Measurements from ENCODE around the gene SGPL1. TPM values are rescaled to one million over a fixed set of nuclear protein-coding genes. Genes with fewer than 3 reads are reported as not detected.

SGPL1 gene
- total RNA-seq, 1 experiment from 2014 or later = 69.4 TPM

DNA sequence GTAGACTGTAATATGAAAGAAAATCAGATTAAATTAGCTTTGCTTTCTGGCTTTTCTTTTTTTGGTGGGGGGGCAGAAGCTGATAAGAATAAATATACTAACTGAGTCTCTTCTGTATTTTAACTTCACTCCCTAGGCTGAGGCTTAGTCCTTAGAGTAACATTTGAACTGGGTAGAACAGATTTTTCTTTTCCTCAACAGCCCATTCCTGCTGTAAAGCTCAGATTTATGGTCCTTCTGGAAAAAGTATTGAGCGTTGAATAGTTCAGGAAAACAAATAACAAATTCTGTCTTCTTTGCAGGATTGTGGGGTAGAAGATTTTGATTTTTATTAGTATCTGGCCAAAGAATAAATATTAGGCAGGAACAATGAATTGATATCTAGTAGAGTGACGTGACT is 17.9 kb downstream of the SGPL1 start (continued):
- TF ChIP-seq, protein P1, sequence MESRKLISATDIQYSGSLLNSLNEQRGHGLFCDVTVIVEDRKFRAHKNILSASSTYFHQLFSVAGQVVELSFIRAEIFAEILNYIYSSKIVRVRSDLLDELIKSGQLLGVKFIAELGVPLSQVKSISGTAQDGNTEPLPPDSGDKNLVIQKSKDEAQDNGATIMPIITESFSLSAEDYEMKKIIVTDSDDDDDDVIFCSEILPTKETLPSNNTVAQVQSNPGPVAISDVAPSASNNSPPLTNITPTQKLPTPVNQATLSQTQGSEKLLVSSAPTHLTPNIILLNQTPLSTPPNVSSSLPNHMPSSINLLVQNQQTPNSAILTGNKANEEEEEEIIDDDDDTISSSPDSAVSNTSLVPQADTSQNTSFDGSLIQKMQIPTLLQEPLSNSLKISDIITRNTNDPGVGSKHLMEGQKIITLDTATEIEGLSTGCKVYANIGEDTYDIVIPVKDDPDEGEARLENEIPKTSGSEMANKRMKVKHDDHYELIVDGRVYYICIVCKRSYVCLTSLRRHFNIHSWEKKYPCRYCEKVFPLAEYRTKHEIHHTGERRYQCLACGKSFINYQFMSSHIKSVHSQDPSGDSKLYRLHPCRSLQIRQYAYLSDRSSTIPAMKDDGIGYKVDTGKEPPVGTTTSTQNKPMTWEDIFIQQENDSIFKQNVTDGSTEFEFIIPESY (IDR thresholded peaks at IDR 0.05; ENCODE audit: extremely low read depth, insufficient replicate concordance, low read length) = no peak
- TF ChIP-seq SP1 (IDR thresholded peaks at IDR 0.05; ENCODE audit: low read depth) = no peak

DNA sequence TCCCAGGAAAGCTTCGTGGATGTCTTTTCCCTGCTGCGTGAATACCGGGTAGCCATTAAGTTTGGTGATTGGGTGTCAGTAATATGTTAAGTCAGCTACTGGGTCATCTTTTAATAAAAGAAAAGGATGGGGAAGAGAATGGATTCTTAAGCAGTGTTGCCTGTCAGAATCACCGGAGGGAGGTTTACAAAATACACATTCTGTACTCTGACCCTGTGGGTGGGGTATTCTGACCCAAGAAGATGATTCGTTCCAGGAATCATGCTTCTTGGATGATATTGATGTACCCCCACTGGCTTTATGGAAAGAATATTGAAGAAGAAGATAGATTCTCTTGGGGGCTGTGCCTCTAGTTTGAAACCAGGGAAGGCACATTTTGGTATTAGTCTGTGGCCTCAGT is 18.3 kb downstream of the SGPL1 start:
- Histone ChIP-seq H3K27me3 (ENCODE audit: insufficient read depth, low read length) (no peaks in the 10 kb centered on the region), H3K79me2 (ENCODE audit: insufficient read depth, low read length) (peaks cover 69% of the 10 kb centered on the region), H4K20me1 (ENCODE audit: insufficient read depth) (peaks cover 5% of the 10 kb centered on the region; the same call in 1 of the 2 replicates), H3K4me2 (ENCODE audit: low read length) (no peak overlapping the region), H3K9me2 (ENCODE audit: insufficient read depth) (no peaks in the 10 kb centered on the region), H3K9ac (ENCODE audit: low read length) (no peak overlapping the region), H3K27ac (ENCODE audit: low read depth, low read length) (no peak overlapping the region), H3K4me1 (ENCODE audit: control insufficient read depth in 1 of 2, insufficient read depth in 2 of 2, low read length in 2 of 2) (peaks cover 0 to 23% of the 10 kb centered on the region in 2 experiments; a peak in 2 of 4 replicates), H3K36me3 (ENCODE audit: control insufficient read depth in 1 of 2, insufficient read depth in 2 of 2, low read length in 2 of 2) (peaks cover 0 to 12% of the 10 kb centered on the region in 2 experiments; a peak in 3 of 4 replicates), H3K4me3 (replicated peaks in 1 of 2; ENCODE audit: low read depth in 1 of 2, low read length in 2 of 2) (no peak overlapping the region), H3K9me3 (ENCODE audit: control insufficient read depth in 1 of 2, insufficient read depth in 1 of 2, low read depth in 1 of 2, low read length in 2 of 2) (no peaks in the 10 kb centered on the region), H2AFZ (ENCODE audit: low read depth, low read length, poor library complexity, severe bottlenecking) (no peak overlapping the region)
- TF ChIP-seq, protein P2, sequence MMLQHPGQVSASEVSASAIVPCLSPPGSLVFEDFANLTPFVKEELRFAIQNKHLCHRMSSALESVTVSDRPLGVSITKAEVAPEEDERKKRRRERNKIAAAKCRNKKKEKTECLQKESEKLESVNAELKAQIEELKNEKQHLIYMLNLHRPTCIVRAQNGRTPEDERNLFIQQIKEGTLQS (IDR thresholded peaks at IDR 0.05) = no peak
- TF ChIP-seq SIN3A (IDR thresholded peaks at IDR 0.05; ENCODE audit: low read depth) = no peak
- TF ChIP-seq EZH2 (IDR thresholded peaks at IDR 0.05) = no peak
- no peak for TF ChIP-seq POLR2AphosphoS5 (IDR thresholded peaks at IDR 0.05; ENCODE audit: low read depth, low read length)
- TF ChIP-seq SP1 (IDR thresholded peaks at IDR 0.05; ENCODE audit: low read depth) = no peak
- TF ChIP-seq, protein P1 (IDR thresholded peaks at IDR 0.05; ENCODE audit: extremely low read depth, insufficient replicate concordance, low read length) = no peak
- TF ChIP-seq YY1 (IDR thresholded peaks at IDR 0.05; ENCODE audit: extremely low read depth, insufficient replicate concordance, low read depth, low read length) = no peak
- no peak for TF ChIP-seq POLR2A (IDR thresholded peaks at IDR 0.05; ENCODE audit: borderline replicate concordance, extremely low read depth, insufficient read depth, insufficient read length)
- no peak for TF ChIP-seq JUND (IDR thresholded peaks at IDR 0.05)
- TF ChIP-seq TCF7L2 (IDR thresholded peaks at IDR 0.05; ENCODE audit: borderline replicate concordance, extremely low read depth, insufficient read depth, insufficient read length) = no peak
- BruUV-seq (replicated peaks) = no TSS peak
- intact Hi-C loops (cut with micrococcal nuclease) = no loop called here
- ChIA-PET POLR2A (interaction anchor here (0.5 kb wide), 1 partner anchor 16 kb away, joined by 3 read pairs; no protein-coding TSS in a partner anchor), RAD21 (ENCODE audit: low non-redundant PET in 1 of 2, low total read pairs in 2 of 2, uncharacterized antibody in 2 of 2, unreplicated experiment in 2 of 2) (no interaction called here), CTCF (no interaction called here)
- ATAC-seq (no peak), DNase-seq (ENCODE audit: low read depth, low spot score) (no peak)

Measured in HCT116 (cell line).